GM19099 (cell line): ENCODE data around the gene ACY1.

ENCODE experiments used
- POLR2A ChIP-seq: IDR thresholded peaks from 3 replicates; pipeline ENCODE4 v1.6.1; 2011; ENCODE audit warnings: low read depth; ENCODE audit not compliant: insufficient read length; ENCODE audit errors: extremely low read depth

Gene ACY1

GRCh38 chr3:52017586-52017985 is 34.3 kb downstream of the ACY1 start:
- no peak for TF ChIP-seq POLR2A

- no peak for TF ChIP-seq POLR2A
Measured at GRCh38 chr3:52018319-52019000, 35.1 kb downstream of the ACY1 start.

- no peak for TF ChIP-seq POLR2A
Measured at GRCh38 chr3:52019352-52020080, 36.2 kb downstream of the ACY1 start.

- no peak for TF ChIP-seq POLR2A
Measured at GRCh38 chr3:52020796-52021195, 37.5 kb downstream of the ACY1 start.

DNA sequence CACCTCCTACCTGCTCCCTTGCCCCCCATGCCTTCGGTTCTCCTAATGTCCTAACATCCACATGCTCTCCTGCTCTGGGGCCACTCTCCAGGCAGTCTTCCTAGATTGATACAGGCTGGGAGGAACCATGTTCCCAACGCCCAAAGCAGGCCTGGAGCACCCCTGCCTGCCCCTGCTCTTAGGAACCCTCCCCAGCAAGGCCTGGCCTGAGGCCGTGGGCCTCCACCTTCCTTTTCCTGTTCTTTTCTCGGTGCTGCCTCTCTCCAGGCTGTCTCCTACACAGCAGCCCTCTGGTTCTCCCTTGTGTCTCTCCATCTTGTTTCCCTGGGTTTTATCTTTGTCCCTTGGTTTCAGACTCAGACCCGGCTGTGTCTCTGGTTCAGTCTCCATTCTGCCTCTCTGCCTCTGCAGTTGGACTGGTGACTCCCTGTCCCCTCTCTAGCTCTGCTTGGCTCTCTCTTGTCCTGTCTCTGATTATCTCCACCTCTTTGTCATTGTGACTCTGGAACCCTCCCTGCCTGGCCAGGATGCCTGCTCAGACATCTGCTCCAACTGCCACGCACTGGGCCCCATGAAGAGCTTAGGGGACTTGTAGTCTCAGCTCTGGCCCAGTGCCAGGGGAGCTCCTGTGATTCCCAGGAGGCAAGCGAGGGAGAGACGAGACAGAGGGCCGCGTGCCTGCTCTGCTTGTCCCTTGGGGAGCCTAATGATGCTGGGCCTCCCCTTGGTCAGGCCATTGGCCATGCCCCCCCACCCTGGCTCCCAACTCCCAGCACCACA is 38.3 kb downstream of the ACY1 start:
- no peak for TF ChIP-seq POLR2A

GRCh38 chr3:52022323-52023100 is 39.2 kb downstream of the ACY1 start:
- no peak for TF ChIP-seq POLR2A

DNA sequence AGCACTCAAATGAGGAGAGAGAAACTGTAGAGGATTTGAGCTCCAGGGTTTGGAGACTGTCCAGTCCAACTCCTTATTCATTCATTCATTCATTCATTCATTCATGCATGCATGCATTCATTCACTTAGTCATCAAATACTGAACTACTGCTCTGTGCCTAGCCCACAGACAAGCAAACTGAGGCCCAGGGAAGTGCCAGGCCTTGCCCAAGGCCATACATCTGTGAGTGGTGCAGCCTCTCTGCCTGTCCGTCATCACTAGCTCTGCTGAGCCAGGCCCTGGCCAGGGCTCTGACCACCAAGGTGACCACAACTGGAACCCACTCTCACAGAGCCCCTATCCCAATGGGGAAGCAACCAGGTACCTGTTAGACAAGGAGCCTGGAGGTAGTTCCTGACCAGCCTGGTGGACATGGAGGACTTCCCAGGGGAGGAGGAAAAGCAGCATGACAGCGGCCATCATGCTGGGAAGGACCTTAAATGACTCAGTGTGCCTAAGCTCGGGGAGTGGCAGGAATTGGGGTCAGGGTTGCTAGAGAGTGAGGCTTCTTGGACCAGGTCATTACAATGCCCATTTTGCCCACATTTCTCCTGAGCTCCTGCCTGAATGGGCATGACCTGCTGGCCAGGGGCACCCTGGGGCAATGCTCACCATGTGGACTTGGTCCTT is 39.9 kb downstream of the ACY1 start:
- TF ChIP-seq POLR2A: no peak

GRCh38 chr3:52023860-52024764 is 40.8 kb downstream of the ACY1 start:
- no peak for TF ChIP-seq POLR2A

DNA sequence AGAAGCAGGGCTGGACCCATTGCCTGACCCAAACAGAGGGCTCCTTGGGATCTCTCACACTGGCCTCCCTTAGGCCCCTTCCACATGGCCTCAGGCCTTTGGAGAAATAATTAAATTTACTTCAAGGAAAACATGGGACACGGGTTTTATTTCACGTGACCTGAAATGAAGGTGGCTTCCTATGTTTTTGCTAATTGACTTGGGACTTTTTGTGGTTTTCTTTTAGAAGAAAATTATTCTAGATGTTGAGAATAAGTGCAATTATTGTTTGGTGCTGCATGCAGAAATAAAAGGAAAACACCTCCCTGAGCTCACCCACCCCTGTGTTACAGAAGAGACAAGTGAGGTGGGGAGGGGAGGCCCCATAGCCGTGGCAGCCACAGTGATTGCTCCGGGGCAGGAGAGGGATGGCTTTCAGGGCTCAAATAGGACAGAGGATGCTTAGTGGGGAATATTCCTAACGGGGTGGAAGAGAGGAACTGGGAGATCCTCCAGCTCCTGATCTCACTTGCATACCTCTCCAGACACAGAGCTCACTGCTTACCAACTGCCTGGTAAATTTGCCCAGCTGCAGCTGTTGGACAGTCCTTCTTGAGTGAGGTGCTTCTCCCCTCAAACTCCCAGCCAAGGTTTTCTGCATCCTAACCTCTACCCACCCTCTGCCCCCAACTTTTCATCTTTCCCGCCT is 41.6 kb downstream of the ACY1 start:
- TF ChIP-seq POLR2A: no peak

- TF ChIP-seq POLR2A: no peak
Measured at GRCh38 chr3:52025453-52025852, 42.1 kb downstream of the ACY1 start.

DNA sequence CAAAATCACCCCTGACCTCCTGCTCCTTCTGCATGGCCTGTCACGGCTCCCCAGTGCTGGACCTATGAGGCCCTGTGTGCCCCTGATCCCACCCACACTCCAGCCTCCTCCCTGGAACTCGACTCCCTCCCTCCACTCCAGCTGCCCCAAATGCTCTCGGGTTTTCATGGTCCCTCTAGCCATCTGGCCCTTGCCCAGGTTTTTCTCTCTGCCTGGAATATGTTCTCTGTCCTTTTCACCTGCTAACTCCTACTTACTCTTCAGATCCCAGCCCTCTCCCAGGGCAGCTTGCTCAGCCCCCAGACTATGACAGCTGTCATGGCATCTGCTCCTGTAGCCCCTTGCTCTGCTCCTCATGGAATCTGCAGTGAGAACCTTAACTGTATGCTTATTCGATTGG is 42.7 kb downstream of the ACY1 start:
- TF ChIP-seq POLR2A: no peak

DNA sequence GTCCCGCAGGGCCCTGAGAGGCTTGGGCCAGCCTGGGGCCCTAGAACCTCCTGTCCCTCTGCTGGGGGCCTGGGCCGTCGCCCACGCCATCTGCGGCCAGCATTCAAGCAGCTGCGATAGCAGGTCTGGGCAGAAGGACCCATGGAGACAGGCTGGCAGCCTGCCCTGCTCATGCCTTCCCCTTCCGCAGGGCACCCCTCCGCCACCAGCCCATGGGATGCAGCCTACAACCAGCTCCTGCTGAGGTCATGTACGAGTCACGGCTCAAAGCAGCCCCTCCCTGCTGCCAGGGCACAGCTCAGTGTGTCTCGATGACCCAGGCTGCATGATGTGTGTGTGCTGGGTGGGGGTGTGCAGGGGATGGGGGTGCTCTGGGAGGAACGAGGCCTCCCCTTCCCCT is 45.2 kb downstream of the ACY1 start:
- no peak for TF ChIP-seq POLR2A

DNA sequence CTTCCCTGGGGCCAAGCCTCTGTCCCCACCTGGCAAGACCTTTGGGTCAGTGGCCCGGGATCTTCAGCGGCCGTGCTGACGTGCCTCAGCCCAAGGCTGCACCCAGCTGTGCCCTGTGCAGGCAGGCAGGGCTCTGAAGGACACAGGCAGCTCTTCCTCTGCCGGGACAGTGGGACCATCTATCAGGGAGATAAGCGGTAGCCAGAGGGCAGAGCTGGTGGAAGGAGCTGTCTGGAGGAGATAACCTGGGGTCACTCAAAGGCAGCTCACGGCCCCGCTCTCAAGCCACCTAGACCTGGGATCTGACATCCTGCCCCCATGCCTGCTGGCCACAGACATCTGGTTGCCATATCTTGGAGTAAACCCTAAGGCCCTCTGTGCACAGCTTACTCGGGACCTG is 45.7 kb downstream of the ACY1 start:
- no peak for TF ChIP-seq POLR2A
